Measurements from ENCODE around the gene SDSL.

Gene SDSL

DNA sequence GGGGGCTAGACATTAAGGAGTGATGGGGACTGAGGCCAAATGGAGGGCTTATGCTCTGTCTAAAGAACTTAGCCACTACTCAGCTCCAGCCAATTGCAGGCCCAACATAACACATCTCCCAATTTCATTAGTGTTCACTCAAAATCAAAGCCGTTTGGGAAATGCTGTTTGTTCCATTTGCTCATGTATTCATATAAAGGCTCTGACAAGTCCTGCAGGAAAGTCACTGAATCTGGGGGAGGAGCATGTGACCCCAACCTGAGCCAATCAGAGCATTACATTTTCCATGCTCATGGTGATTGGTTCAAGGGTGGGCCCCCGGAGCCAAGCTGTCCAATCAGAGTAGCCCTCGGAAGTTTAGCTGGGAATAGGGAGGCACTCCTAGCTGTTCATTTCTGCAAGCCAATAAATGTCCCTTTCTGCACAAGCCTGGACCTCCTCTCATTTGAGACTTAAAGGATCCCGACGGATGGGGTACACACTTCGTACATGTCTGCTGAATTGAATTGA, 20.9 kb downstream of the SDSL start:
- Mint-ChIP-seq H3K4me3 (no peak overlapping the region), H3K27ac (no peak overlapping the region), H3K36me3 (no peaks in the 10 kb centered on the region), H3K27me3 (peaks cover 17% of the 10 kb centered on the region), H3K4me1 (ENCODE audit: low read depth) (no peaks in the 10 kb centered on the region), H3K9me3 (ENCODE audit: low read depth) (no peaks in the 10 kb centered on the region)

GRCh38 chr12:113445544-113446171, 23.5 kb downstream of the SDSL start:
- Mint-ChIP-seq H3K27ac (no peak overlapping the region), H3K4me3 (no peak overlapping the region), H3K36me3 (no peaks in the 10 kb centered on the region), H3K27me3 (peaks cover 17% of the 10 kb centered on the region), H3K9me3 (ENCODE audit: low read depth) (no peaks in the 10 kb centered on the region), H3K4me1 (ENCODE audit: low read depth) (no peaks in the 10 kb centered on the region)

- Mint-ChIP-seq H3K27me3 (peaks cover 17% of the 10 kb centered on the region), H3K9me3 (ENCODE audit: low read depth) (no peaks in the 10 kb centered on the region), H3K27ac (no peak overlapping the region), H3K4me3 (no peak overlapping the region), H3K4me1 (ENCODE audit: low read depth) (no peaks in the 10 kb centered on the region), H3K36me3 (no peaks in the 10 kb centered on the region)
These were observed 26.7 kb downstream of the SDSL start for GRCh38 chr12:113448873-113449272.

- Mint-ChIP-seq H3K9me3 (ENCODE audit: low read depth) (no peaks in the 10 kb centered on the region), H3K4me1 (ENCODE audit: low read depth) (no peaks in the 10 kb centered on the region), H3K36me3 (no peaks in the 10 kb centered on the region), H3K27ac (no peak overlapping the region), H3K27me3 (peaks cover 17% of the 10 kb centered on the region), H3K4me3 (no peak overlapping the region)
These were observed 27.1 kb downstream of the SDSL start for GRCh38 chr12:113449299-113449698.

DNA sequence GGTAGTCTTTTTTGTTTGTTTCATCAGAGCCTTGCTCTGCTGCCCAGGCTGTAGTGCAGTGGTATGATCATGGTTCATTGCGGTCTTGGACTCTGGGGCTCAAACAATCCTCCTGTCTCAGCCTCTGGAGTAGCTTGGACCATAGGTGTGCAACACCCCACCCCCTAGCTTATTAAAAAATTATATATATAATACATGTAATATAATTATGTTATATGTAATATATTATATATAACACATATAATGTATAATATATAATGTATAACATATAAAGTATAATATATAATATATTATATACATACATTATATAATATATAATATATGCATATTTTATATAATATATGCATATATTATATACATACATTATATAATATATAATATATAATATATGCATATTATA, 27.7 kb downstream of the SDSL start:
- H3K27me3 Mint-ChIP-seq: peaks cover 17% of the 10 kb centered on the region
- no peak overlapping the region for H3K27ac Mint-ChIP-seq
- no peak overlapping the region for H3K4me3 Mint-ChIP-seq
- no peaks in the 10 kb centered on the region for H3K36me3 Mint-ChIP-seq
- H3K4me1 Mint-ChIP-seq (ENCODE audit: low read depth): no peaks in the 10 kb centered on the region
- H3K9me3 Mint-ChIP-seq (ENCODE audit: low read depth): no peaks in the 10 kb centered on the region

GRCh38 chr12:113452458-113452857, 30.3 kb downstream of the SDSL start:
- Mint-ChIP-seq H3K4me1 (ENCODE audit: low read depth) (no peaks in the 10 kb centered on the region), H3K9me3 (ENCODE audit: low read depth) (no peaks in the 10 kb centered on the region), H3K27ac (no peak overlapping the region), H3K27me3 (peaks cover 7% of the 10 kb centered on the region), H3K4me3 (no peak overlapping the region), H3K36me3 (no peaks in the 10 kb centered on the region)

GRCh38 chr12:113453330-113453729, 31.1 kb downstream of the SDSL start:
- Mint-ChIP-seq H3K9me3 (ENCODE audit: low read depth) (no peaks in the 10 kb centered on the region), H3K4me3 (no peak overlapping the region), H3K36me3 (no peaks in the 10 kb centered on the region), H3K27ac (no peak overlapping the region), H3K27me3 (peaks cover 7% of the 10 kb centered on the region), H3K4me1 (ENCODE audit: low read depth) (no peaks in the 10 kb centered on the region)

- no peaks in the 10 kb centered on the region for H3K36me3 Mint-ChIP-seq
- no peaks in the 10 kb centered on the region for H3K4me1 Mint-ChIP-seq (ENCODE audit: low read depth)
- H3K9me3 Mint-ChIP-seq (ENCODE audit: low read depth): no peaks in the 10 kb centered on the region
- H3K27ac Mint-ChIP-seq: no peak overlapping the region
- peaks cover 19% of the 10 kb centered on the region for H3K27me3 Mint-ChIP-seq
- H3K4me3 Mint-ChIP-seq: no peak overlapping the region
These were observed 34.0 kb downstream of the SDSL start for GRCh38 chr12:113456199-113456598.

GRCh38 chr12:113456761-113457160, 34.6 kb downstream of the SDSL start:
- H3K27ac Mint-ChIP-seq: no peak overlapping the region
- H3K9me3 Mint-ChIP-seq (ENCODE audit: low read depth): no peaks in the 10 kb centered on the region
- H3K27me3 Mint-ChIP-seq: peaks cover 25% of the 10 kb centered on the region
- H3K4me1 Mint-ChIP-seq (ENCODE audit: low read depth): peaks cover 2% of the 10 kb centered on the region
- H3K36me3 Mint-ChIP-seq: no peaks in the 10 kb centered on the region
- no peak overlapping the region for H3K4me3 Mint-ChIP-seq

GRCh38 chr12:113457185-113457584, 35.0 kb downstream of the SDSL start:
- no peak overlapping the region for H3K4me3 Mint-ChIP-seq
- peaks cover 3% of the 10 kb centered on the region for H3K4me1 Mint-ChIP-seq (ENCODE audit: low read depth)
- H3K27ac Mint-ChIP-seq: no peak overlapping the region
- peaks cover 25% of the 10 kb centered on the region for H3K27me3 Mint-ChIP-seq
- H3K36me3 Mint-ChIP-seq: no peaks in the 10 kb centered on the region
- H3K9me3 Mint-ChIP-seq (ENCODE audit: low read depth): no peaks in the 10 kb centered on the region

DNA sequence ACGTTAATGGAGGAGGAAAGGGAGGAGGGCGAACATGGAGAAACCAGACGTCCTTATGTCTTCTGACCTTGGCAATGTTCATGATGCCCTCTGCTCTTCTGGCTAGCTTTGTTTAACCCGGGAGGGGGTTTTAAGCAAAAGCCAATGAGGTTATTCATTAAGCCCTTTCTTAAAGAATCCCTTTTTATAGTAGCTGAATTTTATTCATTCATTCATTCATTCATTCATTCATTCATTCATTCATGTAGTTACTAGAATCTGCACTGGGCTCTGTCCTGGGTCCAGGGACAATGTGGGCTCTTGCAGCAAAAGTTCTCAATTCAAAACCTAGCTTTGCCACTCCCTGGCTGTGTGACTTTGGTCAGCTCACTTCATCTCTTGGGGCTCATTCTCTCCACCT, 35.5 kb downstream of the SDSL start:
- H3K27ac Mint-ChIP-seq: no peak overlapping the region
- peaks cover 7% of the 10 kb centered on the region for H3K4me1 Mint-ChIP-seq (ENCODE audit: low read depth)
- H3K36me3 Mint-ChIP-seq: no peaks in the 10 kb centered on the region
- peaks cover 29% of the 10 kb centered on the region for H3K27me3 Mint-ChIP-seq
- H3K4me3 Mint-ChIP-seq: no peak overlapping the region
- H3K9me3 Mint-ChIP-seq (ENCODE audit: low read depth): no peaks in the 10 kb centered on the region

- Mint-ChIP-seq H3K4me1 (ENCODE audit: low read depth) (peaks cover 21% of the 10 kb centered on the region), H3K27ac (no peak overlapping the region), H3K4me3 (no peak overlapping the region), H3K36me3 (no peaks in the 10 kb centered on the region), H3K27me3 (peaks cover 32% of the 10 kb centered on the region), H3K9me3 (ENCODE audit: low read depth) (no peaks in the 10 kb centered on the region)
These were observed 37.8 kb downstream of the SDSL start for GRCh38 chr12:113459981-113460380.

DNA sequence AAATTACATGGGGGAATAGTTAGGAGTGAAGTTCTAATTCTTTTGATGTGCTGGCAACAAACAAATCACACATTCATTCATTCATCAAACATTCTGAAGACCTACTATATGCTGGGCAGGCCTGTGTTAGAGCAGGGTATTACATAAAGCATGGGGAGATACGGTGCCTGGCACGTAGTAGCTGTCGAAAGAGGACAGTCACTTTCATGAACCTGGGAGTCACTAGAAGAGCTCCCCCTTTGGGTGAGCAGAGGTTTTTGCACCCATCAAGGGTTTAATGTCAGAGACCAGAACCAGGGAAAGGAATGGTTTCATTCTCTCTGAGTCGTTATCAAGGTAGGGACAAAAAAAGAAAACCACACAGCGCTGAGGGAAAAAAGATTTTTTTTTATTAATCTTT, 39.5 kb downstream of the SDSL start:
- Mint-ChIP-seq H3K9me3 (ENCODE audit: low read depth) (no peaks in the 10 kb centered on the region), H3K4me3 (peak overlapping the region; percentile 85), H3K27me3 (peaks cover 34% of the 10 kb centered on the region), H3K27ac (no peak overlapping the region), H3K36me3 (no peaks in the 10 kb centered on the region), H3K4me1 (ENCODE audit: low read depth) (peaks cover 26% of the 10 kb centered on the region)

DNA sequence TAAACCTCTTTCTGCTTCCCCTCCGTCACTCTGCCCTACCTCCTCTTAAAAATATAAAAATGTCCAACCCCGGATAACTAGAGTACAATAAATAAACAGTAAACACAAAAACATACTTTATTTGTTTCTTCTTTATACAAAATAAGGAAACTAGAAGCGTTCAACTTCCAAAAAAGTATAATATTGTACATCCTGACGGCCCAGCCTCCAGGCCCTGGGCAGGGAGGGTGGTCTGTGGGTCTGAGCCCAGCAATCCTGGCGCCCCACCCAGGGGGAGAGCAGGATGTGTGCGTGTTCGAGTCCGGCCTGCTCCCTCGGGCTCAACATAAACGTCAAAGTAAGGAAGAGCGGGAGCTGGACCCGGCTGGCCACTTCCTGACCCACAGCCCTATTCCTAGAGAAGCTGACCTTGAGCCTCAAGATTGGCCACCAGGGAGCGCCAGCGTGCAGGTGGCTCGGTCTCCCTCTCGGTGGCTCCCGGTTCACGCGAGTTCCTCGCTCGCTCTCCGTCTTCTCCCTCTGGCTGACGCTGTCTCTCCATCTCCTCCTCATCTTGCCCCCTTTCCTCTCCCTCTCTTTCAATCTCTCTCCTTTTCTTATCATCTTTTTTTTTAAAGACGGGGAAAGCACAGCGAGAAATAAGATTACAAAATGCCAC, 40.1 kb downstream of the SDSL start:
- H3K27ac Mint-ChIP-seq: no peak overlapping the region
- no peaks in the 10 kb centered on the region for H3K36me3 Mint-ChIP-seq
- H3K9me3 Mint-ChIP-seq (ENCODE audit: low read depth): no peaks in the 10 kb centered on the region
- peak overlapping the region; percentile 85 for H3K4me3 Mint-ChIP-seq
- peaks cover 30% of the 10 kb centered on the region for H3K4me1 Mint-ChIP-seq (ENCODE audit: low read depth)
- peaks cover 38% of the 10 kb centered on the region for H3K27me3 Mint-ChIP-seq

- no peaks in the 10 kb centered on the region for H3K36me3 Mint-ChIP-seq
- peaks cover 33% of the 10 kb centered on the region for H3K4me1 Mint-ChIP-seq (ENCODE audit: low read depth)
- H3K9me3 Mint-ChIP-seq (ENCODE audit: low read depth): no peaks in the 10 kb centered on the region
- peaks cover 38% of the 10 kb centered on the region for H3K27me3 Mint-ChIP-seq
- H3K27ac Mint-ChIP-seq: no peak overlapping the region
- peak overlapping the region; percentile 79 for H3K4me3 Mint-ChIP-seq
These were observed 41.0 kb downstream of the SDSL start for GRCh38 chr12:113462998-113463745.

All from activated naive CD8-positive, alpha-beta T cell (primary cell).